ENCODE measurements around the gene MEG3. TPM values are rescaled to one million over a fixed set of nuclear protein-coding genes. Genes with fewer than 3 reads are reported as not detected.

MEG3 gene
- total RNA-seq, 1 experiment from 2014 or later, result 62.4 TPM

- Histone ChIP-seq H3K9me3 (ENCODE audit: control insufficient read depth, insufficient read depth, low read depth, low read length) (no peaks in the 10 kb centered on the region), H3K27ac (ENCODE audit: low read length) (no peak overlapping the region), H3K4me3 (ENCODE audit: low read depth in 2 of 2, low read length in 2 of 2) (no peak overlapping the region), H3K27me3 (ENCODE audit: control insufficient read depth, insufficient read depth, low read length) (no peaks in the 10 kb centered on the region), H3K4me1 (ENCODE audit: control insufficient read depth, insufficient read depth, low read length) (no peaks in the 10 kb centered on the region), H3K36me3 (ENCODE audit: control insufficient read depth, insufficient read depth, low read length) (no peaks in the 10 kb centered on the region)
- intact Hi-C loops (cut with micrococcal nuclease; ENCODE audit: unreplicated experiment), result no loop called here
- no peak for TF ChIP-seq SIN3A (IDR thresholded peaks at IDR 0.05; ENCODE audit: borderline replicate concordance, insufficient read depth, low read depth, low read length)
- TF ChIP-seq CTCF (IDR thresholded peaks at IDR 0.05), result no peak
- no peak for TF ChIP-seq TCF7L2 (IDR thresholded peaks at IDR 0.05; ENCODE audit: low read depth, low read length)
- no peak for TF ChIP-seq REST (IDR thresholded peaks at IDR 0.05; ENCODE audit: insufficient read depth in 1 of 2, low read depth in 2 of 2, low read length in 1 of 2)
- no peak for TF ChIP-seq POLR2AphosphoS5 (IDR thresholded peaks at IDR 0.05; ENCODE audit: low read depth, low read length)
- in situ Hi-C loops (cut with HindIII; ENCODE audit: low pct_unique_long_range_greater_than_20kb, low sequenced_read_pairs), result no loop called here
- CTCF ChIA-PET, result interaction anchor here (0.6 kb wide), 1 partner anchor 450 kb away, joined by 4 read pairs; no protein-coding TSS in a partner anchor
- no peak for DNase-seq (ENCODE audit: low read depth, low spot score)
- POLR2A ChIA-PET, result no interaction called here
- ATAC-seq, result peak; percentile 32
- no TSS peak for BruUV-seq (replicated peaks)
Observed at GRCh38 chr14:100834794-100835547, 9.1 kb downstream of the MEG3 start.

- no peak for DNase-seq (ENCODE audit: low read depth, low spot score)
- ChIA-PET CTCF (interaction anchor here (0.6 kb wide), 1 partner anchor 451 kb away, joined by 4 read pairs; no protein-coding TSS in a partner anchor), POLR2A (interaction anchor here (0.6 kb wide), 1 partner anchor 15 kb away, joined by 3 read pairs; no protein-coding TSS in a partner anchor)
- no peaks in the 10 kb centered on the region for H3K36me3 ChIP-seq (ENCODE audit: control insufficient read depth, insufficient read depth, low read length)
- in situ Hi-C loops (cut with HindIII; ENCODE audit: low pct_unique_long_range_greater_than_20kb, low sequenced_read_pairs) (no loop called here), intact Hi-C loops (cut with micrococcal nuclease; ENCODE audit: unreplicated experiment) (no loop called here)
- no peaks in the 10 kb centered on the region for H3K9me3 ChIP-seq (ENCODE audit: control insufficient read depth, insufficient read depth, low read depth, low read length)
- H3K4me3 ChIP-seq (ENCODE audit: low read depth in 2 of 2, low read length in 2 of 2), result no peak overlapping the region
- TF ChIP-seq POLR2AphosphoS5 (IDR thresholded peaks at IDR 0.05; ENCODE audit: low read depth, low read length) (no peak), CTCF (IDR thresholded peaks at IDR 0.05) (no peak), SIN3A (IDR thresholded peaks at IDR 0.05; ENCODE audit: borderline replicate concordance, insufficient read depth, low read depth, low read length) (no peak), TCF7L2 (IDR thresholded peaks at IDR 0.05; ENCODE audit: low read depth, low read length) (no peak), REST (IDR thresholded peaks at IDR 0.05; ENCODE audit: insufficient read depth in 1 of 2, low read depth in 2 of 2, low read length in 1 of 2) (no peak)
- no TSS peak for BruUV-seq (replicated peaks)
- 0 out of 2 replicates have a peak, but pooled peaks have one; percentile 4 for ATAC-seq
- no peak overlapping the region for H3K27ac ChIP-seq (ENCODE audit: low read length)
- H3K4me1 ChIP-seq (ENCODE audit: control insufficient read depth, insufficient read depth, low read length), result no peaks in the 10 kb centered on the region
- no peaks in the 10 kb centered on the region for H3K27me3 ChIP-seq (ENCODE audit: control insufficient read depth, insufficient read depth, low read length)
Observed at GRCh38 chr14:100835548-100836310, 9.8 kb downstream of the MEG3 start.

Measured in Panc1 (cell line).